Esophagus muscularis mucosa (tissue), 4 donors: Measurements from ENCODE around the gene XG. TPM values are rescaled to one million over a fixed set of nuclear protein-coding genes. Genes with fewer than 3 reads are reported as not detected.
"Not testable (repeated sequence)": the region's sequence is repeated elsewhere in the genome, so short reads cannot be mapped to it uniquely, and the experiment has no call there.

Source experiments
- DNase-seq: peaks from one replicate; pipeline ENCODE4 v3.0.0-alpha.2; 2017; ENCODE audit errors: extremely low spot score
- H3K27ac ChIP-seq, 4 donors: fragments of 200-600 bp; sonication (generic); replicated peaks in 1 of 4; 1 replicate in 3 of 4; 2 replicates in 1 of 4; pipeline ENCODE4 v1.5.1; 2016 to 2019; ENCODE audit warnings: mild to moderate bottlenecking in 1 of 4
- H3K27me3 ChIP-seq, 4 donors: fragments of 200-600 bp; sonication (generic); one replicate each; pipeline versions ENCODE4 v1.5.1 to v1.6.0; 2016 to 2019
- H3K36me3 ChIP-seq, 4 donors: fragments of 200-600 bp; sonication (generic); one replicate each; pipeline ENCODE4 v1.5.1; 2016 to 2019
- H3K4me1 ChIP-seq, 4 donors: fragments of 200-600 bp; sonication (generic); one replicate each; pipeline ENCODE4 v1.5.1; 2016 to 2019
- H3K4me3 ChIP-seq, 4 donors: fragments of 200-600 bp; sonication (generic); 1 replicate in 2 of 4; 2 replicates in 2 of 4; pipeline ENCODE4 v1.5.1; 2016 to 2019; ENCODE audit warnings: mild to moderate bottlenecking in 4 of 4, moderate library complexity in 1 of 4
- H3K9me3 ChIP-seq, 4 donors: fragments of 200-600 bp; sonication (generic); 1 replicate in 3 of 4; 2 replicates in 1 of 4; pipeline ENCODE4 v1.5.1; 2016 to 2019
- EP300 ChIP-seq: sonication (generic); formaldehyde crosslinking; IDR thresholded peaks from one replicate; pipeline ENCODE4 v1.6.1; 2017; ENCODE audit warnings: antibody characterized with exemption
- POLR2A ChIP-seq: fragments of 450-650 bp; IDR thresholded peaks from one replicate; pipeline ENCODE4 v1.6.1; 2017; ENCODE audit warnings: antibody characterized with exemption, moderate library complexity, mild to moderate bottlenecking, low read depth
- POLR2AphosphoS5 ChIP-seq, 2 donors: sonication (generic); formaldehyde crosslinking; IDR thresholded peaks; one replicate each; pipeline ENCODE4 v1.6.1; 2017; ENCODE audit warnings: antibody characterized with exemption in 2 of 2
- WGBS: methylation state at CpG from one replicate; pipeline ENCODE4 v1.1.5; 2018; 5-methylcytosine and 5-hydroxymethylcytosine counted together
- intact Hi-C: fragments of 100-400 bp; cut with DNase I; formaldehyde crosslinking; loops from one replicate; pipeline ENCODE4 v1.15.1; 2023
- total RNA-seq, 4 donors: library from RNA; depleted of rRNA; stranded (reverse); fragments of >200 nt; gene quantifications; one replicate each; pipeline versions ENCODE4 v1.1.0 to v1.2.1, GENCODE V29; 2016
- TF ChIP-seq, protein P1 (sequence below), 3 experiments: fragments of 200-600 bp in 2 of 3; fragments of 450-650 bp in 1 of 3; sonication (generic) in 2 of 3; IDR thresholded peaks; one replicate each; pipeline ENCODE4 v1.5.1; 2017 to 2019; ENCODE audit warnings: antibody characterized with exemption in 3 of 3, mild to moderate bottlenecking in 2 of 3, moderate library complexity in 1 of 3

The XG gene
- total RNA-seq, 4 donors from 2014 or later = 0.39 to 0.83 (median 0.40) TPM; not detected in 1

DNA sequence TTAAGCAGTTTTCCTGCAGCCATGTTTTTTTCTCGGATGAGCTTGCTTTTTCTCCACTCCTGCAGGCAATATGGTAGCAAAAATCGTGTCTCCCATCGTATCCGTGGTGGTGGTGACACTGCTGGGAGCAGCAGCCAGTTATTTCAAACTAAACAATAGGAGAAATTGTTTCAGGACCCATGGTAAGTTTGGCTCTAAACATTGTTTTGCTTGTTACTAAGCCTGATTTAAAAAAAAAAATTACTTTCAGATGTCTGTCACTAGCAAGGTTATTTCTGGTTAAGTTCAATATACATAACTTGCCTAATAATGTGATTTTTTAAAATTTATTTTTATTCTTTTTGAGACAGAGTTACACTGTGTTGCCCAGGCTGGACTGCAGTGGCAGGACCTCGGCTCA is 59.4 kb downstream of the XG start:
- no peak overlapping the region for H3K4me3 ChIP-seq
- no peaks in the 10 kb centered on the region for H3K36me3 ChIP-seq
- no peak for DNase-seq
- TF ChIP-seq, protein P1, sequence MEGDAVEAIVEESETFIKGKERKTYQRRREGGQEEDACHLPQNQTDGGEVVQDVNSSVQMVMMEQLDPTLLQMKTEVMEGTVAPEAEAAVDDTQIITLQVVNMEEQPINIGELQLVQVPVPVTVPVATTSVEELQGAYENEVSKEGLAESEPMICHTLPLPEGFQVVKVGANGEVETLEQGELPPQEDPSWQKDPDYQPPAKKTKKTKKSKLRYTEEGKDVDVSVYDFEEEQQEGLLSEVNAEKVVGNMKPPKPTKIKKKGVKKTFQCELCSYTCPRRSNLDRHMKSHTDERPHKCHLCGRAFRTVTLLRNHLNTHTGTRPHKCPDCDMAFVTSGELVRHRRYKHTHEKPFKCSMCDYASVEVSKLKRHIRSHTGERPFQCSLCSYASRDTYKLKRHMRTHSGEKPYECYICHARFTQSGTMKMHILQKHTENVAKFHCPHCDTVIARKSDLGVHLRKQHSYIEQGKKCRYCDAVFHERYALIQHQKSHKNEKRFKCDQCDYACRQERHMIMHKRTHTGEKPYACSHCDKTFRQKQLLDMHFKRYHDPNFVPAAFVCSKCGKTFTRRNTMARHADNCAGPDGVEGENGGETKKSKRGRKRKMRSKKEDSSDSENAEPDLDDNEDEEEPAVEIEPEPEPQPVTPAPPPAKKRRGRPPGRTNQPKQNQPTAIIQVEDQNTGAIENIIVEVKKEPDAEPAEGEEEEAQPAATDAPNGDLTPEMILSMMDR (IDR thresholded peaks at IDR 0.05) = no peak
- TF ChIP-seq EP300 (no peak), POLR2AphosphoS5 (IDR thresholded peaks at IDR 0.05) (no peak), POLR2A (no peak)
- intact Hi-C loops = loop anchor here (10.0 kb wide), 1 partner anchor 106 kb away; no protein-coding TSS in a partner anchor
- no peaks in the 10 kb centered on the region for H3K27me3 ChIP-seq
- peaks cover 0 to 5% (median 0%) of the 10 kb centered on the region in 4 donors for H3K4me1 ChIP-seq
- WGBS = 77% methylated on average over 5 of the region's 5 CpGs
- H3K27ac ChIP-seq = no peak overlapping the region
- no peaks in the 10 kb centered on the region for H3K9me3 ChIP-seq

DNA sequence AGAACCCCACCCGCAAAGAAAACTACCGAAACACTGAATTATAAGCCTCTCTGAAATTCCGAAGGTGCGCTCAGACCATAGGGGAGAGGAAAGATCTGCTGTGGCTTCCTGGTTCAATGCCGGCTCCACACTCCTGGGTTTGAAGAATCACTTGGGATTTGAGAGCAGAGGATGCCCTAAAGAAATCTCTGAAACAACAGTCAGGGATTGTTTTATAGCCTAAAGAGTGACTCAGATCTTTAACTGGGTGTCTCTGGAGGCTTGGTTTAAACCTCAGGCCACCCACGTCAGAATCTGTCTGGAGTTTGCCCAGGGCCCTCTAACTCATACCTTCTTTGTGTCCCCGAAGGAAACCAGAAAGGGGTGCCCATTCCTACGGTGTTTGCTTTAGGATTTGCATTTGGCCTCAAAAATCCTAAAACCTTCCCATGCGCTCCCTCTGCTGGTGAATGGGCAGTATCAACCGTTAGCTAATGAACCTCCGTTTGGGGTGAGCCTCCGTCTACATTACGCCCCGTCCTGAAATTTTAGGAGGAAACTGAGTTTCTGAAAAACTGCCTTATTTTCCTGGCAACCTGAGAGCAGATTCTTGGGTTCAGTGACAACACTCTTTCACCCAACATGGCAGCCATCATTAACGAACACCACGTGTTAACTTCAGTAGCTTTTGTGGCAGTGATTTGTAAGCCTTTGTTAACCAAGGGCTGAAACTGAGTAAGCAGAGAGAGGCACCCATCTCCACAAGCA is 60.5 kb downstream of the XG start:
- not testable (repeated sequence) for H3K27me3 ChIP-seq, H3K27ac ChIP-seq, H3K36me3 ChIP-seq, H3K4me1 ChIP-seq, H3K9me3 ChIP-seq, DNase-seq
- H3K4me3 ChIP-seq = peak overlapping the region in 2 of 4 donors; percentile 3 to 41
- WGBS = 44% methylated on average over 9 of the region's 16 CpGs
- TF ChIP-seq, protein P1 (IDR thresholded peaks at IDR 0.05) = peak; percentile 55 to 71 (median 69)
- intact Hi-C loops = loop anchor here (10.0 kb wide), 1 partner anchor 108 kb away; no protein-coding TSS in a partner anchor

DNA sequence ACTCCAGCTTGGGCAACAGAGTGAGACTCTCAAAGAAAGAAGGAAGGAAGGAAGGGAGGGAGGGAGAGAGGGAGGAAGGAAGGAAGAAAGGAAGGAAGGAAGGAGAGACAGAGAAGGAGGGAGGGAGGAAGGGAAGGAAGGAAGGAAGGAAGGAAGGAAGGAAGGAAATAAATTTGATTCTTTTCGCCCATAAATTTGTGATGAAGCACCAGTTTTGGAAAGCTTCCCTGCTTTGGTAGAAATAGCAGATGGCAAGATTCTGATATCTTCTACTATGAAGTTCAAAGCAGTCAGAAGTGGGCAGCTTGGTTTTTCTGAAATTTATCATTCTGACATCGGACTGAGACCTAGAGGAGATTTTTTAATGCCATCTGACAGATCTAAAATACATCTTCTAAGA is 65.2 kb downstream of the XG start:
- intact Hi-C loops = loop anchor here (10.0 kb wide), 1 partner anchor 112 kb away; no protein-coding TSS in a partner anchor
- Histone ChIP-seq H3K27ac (no peak overlapping the region), H3K4me1 (peaks cover 0 to 5% (median 0%) of the 10 kb centered on the region in 4 donors), H3K27me3 (no peaks in the 10 kb centered on the region), H3K36me3 (no peaks in the 10 kb centered on the region), H3K9me3 (no peaks in the 10 kb centered on the region), H3K4me3 (no peak overlapping the region)
- DNase-seq = no peak
- WGBS = 76% methylated on average over 2 of the region's 2 CpGs
- TF ChIP-seq EP300 (no peak), POLR2AphosphoS5 (IDR thresholded peaks at IDR 0.05) (no peak), POLR2A (no peak)
- TF ChIP-seq, protein P1 (IDR thresholded peaks at IDR 0.05) = no peak

DNA sequence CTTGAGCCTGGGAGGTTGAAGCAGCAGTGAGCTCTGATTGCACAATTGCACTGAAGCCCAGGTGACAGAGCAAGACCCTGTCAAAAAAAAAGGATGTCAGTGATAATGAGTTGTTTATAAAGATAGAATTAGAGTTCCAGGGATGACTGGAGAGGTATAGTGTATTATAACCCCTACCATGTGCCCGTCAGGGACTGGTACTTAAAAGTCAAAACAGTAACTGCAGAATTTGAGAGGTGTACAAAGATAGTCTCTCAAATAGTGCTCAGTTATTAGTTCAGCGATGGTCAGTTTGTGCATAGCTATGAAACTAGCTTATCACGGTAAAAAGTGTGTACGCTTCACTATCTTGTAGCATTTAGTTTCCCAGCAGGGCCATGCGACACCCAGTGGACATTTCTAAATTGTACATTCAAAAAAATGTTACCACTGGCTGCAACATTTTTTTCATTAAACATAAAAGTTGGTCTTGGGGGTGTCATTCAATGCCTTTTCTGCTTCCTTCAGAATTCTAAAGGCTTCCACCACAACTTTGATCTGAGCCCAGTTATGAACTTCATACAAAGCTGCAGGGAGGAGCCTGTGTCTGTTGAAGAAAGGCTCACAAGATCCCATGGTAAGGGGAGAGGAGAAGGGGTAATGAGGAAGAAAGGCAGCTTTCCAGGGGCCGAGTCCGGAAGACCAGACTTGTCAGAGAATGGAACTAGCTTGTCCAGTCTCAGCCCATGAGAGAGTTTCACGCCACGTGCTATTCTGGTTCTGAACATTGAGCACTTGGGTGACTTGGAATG is 67.7 kb downstream of the XG start:
- no peaks in the 10 kb centered on the region for H3K36me3 ChIP-seq
- DNase-seq = no peak
- H3K4me1 ChIP-seq = no peaks in the 10 kb centered on the region
- no peak for TF ChIP-seq EP300
- TF ChIP-seq, protein P1 (IDR thresholded peaks at IDR 0.05) = peak in 2 of 3 experiments; percentile 34
- H3K9me3 ChIP-seq = no peaks in the 10 kb centered on the region
- intact Hi-C loops = loop anchor here (10.0 kb wide), 1 partner anchor 115 kb away; no protein-coding TSS in a partner anchor
- 69% methylated on average over 9 of the region's 9 CpGs for WGBS
- no peak overlapping the region for H3K4me3 ChIP-seq
- no peaks in the 10 kb centered on the region for H3K27me3 ChIP-seq
- no peak overlapping the region for H3K27ac ChIP-seq
